CD14-positive monocyte (primary cell): ENCODE measurements around the gene CIRBP. TPM values are rescaled to one million over a fixed set of nuclear protein-coding genes. Genes with fewer than 3 reads are reported as not detected.
A peak's percentile ranks its signal among the peaks of the same experiment; 100 is the strongest.

ENCODE experiments used
- DNase-seq, 3 donors: peaks; one replicate each; pipeline ENCODE4 v3.0.0-alpha.2; 2011 to 2022
- H2AFZ ChIP-seq: 2 replicates; pipeline ENCODE4 v1.6.0; 2012; ENCODE audit warnings: mild to moderate bottlenecking, low read depth, low read length, inconsistent platforms; ENCODE audit not compliant: insufficient read depth, poor library complexity, severe bottlenecking
- H3K27ac ChIP-seq, 2 donors: 1 replicate in 1 of 2; 2 replicates in 1 of 2; pipeline ENCODE4 v1.5.1; 2012 to 2013; ENCODE audit warnings: low read length in 2 of 2, control low read depth in 1 of 2, inconsistent platforms in 1 of 2, low read depth in 1 of 2, mild to moderate bottlenecking in 1 of 2
- H3K27me3 ChIP-seq, 2 donors: one replicate each; pipeline versions ENCODE4 v1.6.0 to v1.6.1; 2011 to 2013; ENCODE audit warnings: low read length in 2 of 2; ENCODE audit not compliant: control insufficient read depth in 2 of 2, insufficient read depth in 2 of 2
- H3K36me3 ChIP-seq, 2 donors: replicated peaks in 1 of 2; 1 replicate in 1 of 2; 2 replicates in 1 of 2; pipeline versions ENCODE4 v1.5.1 to v1.6.1; 2012 to 2013; ENCODE audit warnings: low read length in 2 of 2, control low read depth in 1 of 2, inconsistent platforms in 1 of 2, mild to moderate bottlenecking in 1 of 2; ENCODE audit not compliant: insufficient read depth in 2 of 2, control insufficient read depth in 1 of 2
- H3K4me1 ChIP-seq, 2 donors: 1 replicate in 1 of 2; 2 replicates in 1 of 2; pipeline versions ENCODE4 v1.5.1 to v1.6.1; 2012 to 2013; ENCODE audit warnings: low read length in 2 of 2, control low read depth in 1 of 2, inconsistent platforms in 1 of 2, mild to moderate bottlenecking in 1 of 2, moderate library complexity in 1 of 2; ENCODE audit not compliant: insufficient read depth in 2 of 2, control insufficient read depth in 1 of 2
- H3K4me2 ChIP-seq: replicated peaks from 2 replicates; pipeline ENCODE3; 2012; ENCODE audit warnings: low read length, moderate library complexity, mild to moderate bottlenecking; ENCODE audit not compliant: poor library complexity, severe bottlenecking; ENCODE audit errors: extremely low read depth
- H3K4me3 ChIP-seq, 3 experiments: fragments of 200-600 bp in 1 of 3; sonication (generic) in 1 of 3; replicated peaks in 1 of 3; 1 replicate in 2 of 3; 2 replicates in 1 of 3; pipeline ENCODE4 v1.5.1; 2011 to 2013; ENCODE audit warnings: low read length in 3 of 3, mild to moderate bottlenecking in 3 of 3, control low read depth in 2 of 3, low read depth in 2 of 3, inconsistent platforms in 1 of 3, moderate library complexity in 1 of 3
- H3K79me2 ChIP-seq: 2 replicates; pipeline ENCODE4 v1.6.0; 2012; ENCODE audit warnings: mild to moderate bottlenecking, control low read depth, inconsistent platforms, low read length, moderate library complexity; ENCODE audit not compliant: insufficient read depth
- H3K9ac ChIP-seq: 2 replicates; pipeline ENCODE4 v1.6.0; 2017; ENCODE audit warnings: low read length, mild to moderate bottlenecking; ENCODE audit not compliant: insufficient read depth, poor library complexity, severe bottlenecking
- H3K9me3 ChIP-seq, 2 donors: replicated peaks in 1 of 2; 1 replicate in 1 of 2; 2 replicates in 1 of 2; pipeline versions ENCODE4 v1.5.1 to v1.6.1; 2012 to 2013; ENCODE audit warnings: low read length in 2 of 2, control low read depth in 1 of 2; ENCODE audit not compliant: control insufficient read depth in 1 of 2, insufficient read depth in 1 of 2
- H4K20me1 ChIP-seq: 2 replicates; pipeline ENCODE4 v1.6.0; 2012; ENCODE audit warnings: mild to moderate bottlenecking, low read length, control low read depth, moderate library complexity; ENCODE audit not compliant: insufficient read depth
- H3K27ac Mint-ChIP-seq, 7 donors: one replicate each; pipeline ENCODE4 v1.8.0; 2020; ENCODE audit warnings: mild to moderate bottlenecking in 7 of 7, mixed read lengths in 7 of 7, moderate library complexity in 6 of 7, inconsistent platforms in 2 of 7
- H3K27me3 Mint-ChIP-seq, 3 donors: one replicate each; pipeline ENCODE4 v1.8.0; 2021 to 2022; ENCODE audit warnings: low read depth in 3 of 3, mild to moderate bottlenecking in 3 of 3, mixed read lengths in 3 of 3, moderate library complexity in 3 of 3, inconsistent platforms in 1 of 3
- H3K36me3 Mint-ChIP-seq, 2 donors: one replicate each; pipeline ENCODE4 v1.8.0; 2020; ENCODE audit warnings: mixed read lengths in 2 of 2, inconsistent platforms in 1 of 2, mild to moderate bottlenecking in 1 of 2
- H3K4me1 Mint-ChIP-seq: one replicate; pipeline ENCODE4 v1.8.0; 2020; ENCODE audit warnings: mild to moderate bottlenecking, mixed read lengths
- H3K4me3 Mint-ChIP-seq, 2 donors: one replicate each; pipeline ENCODE4 v1.8.0; 2020; ENCODE audit warnings: mild to moderate bottlenecking in 2 of 2, mixed read lengths in 2 of 2, moderate library complexity in 1 of 2
- H3K9me3 Mint-ChIP-seq, 7 donors: one replicate each; pipeline ENCODE4 v1.8.0; 2020 to 2022; ENCODE audit warnings: mixed read lengths in 7 of 7, mild to moderate bottlenecking in 6 of 7, moderate library complexity in 6 of 7, inconsistent platforms in 2 of 7
- CTCF ChIP-seq: fragments of 200-600 bp; IDR thresholded peaks from one replicate; pipeline ENCODE4 v1.8.0; 2022; ENCODE audit warnings: antibody characterized with exemption, mild to moderate bottlenecking
- WGBS: methylation state at CpG from one replicate; pipeline ENCODE4 v1.1.5; 2013; ENCODE audit warnings: missing lambda C conversion rate; ENCODE audit not compliant: insufficient coverage; 5-methylcytosine and 5-hydroxymethylcytosine counted together
- intact Hi-C, 2 donors: fragments of 100-400 bp; cut with micrococcal nuclease; formaldehyde crosslinking; loops; one replicate each; pipeline versions ENCODE4 v1.15.0 to v1.15.1; 2023
- polyA plus RNA-seq, 3 donors: library from polyadenylated mRNA; depleted of rRNA in 1 of 3; unstranded in 2 of 3; stranded (reverse) in 1 of 3; fragments of 300-500 nt in 2 of 3; fragments of >200 nt in 1 of 3; fragmentation: Illumina TruSeq in 2 of 3; gene quantifications; 1 replicate in 2 of 3; 2 replicates in 1 of 3; pipeline ENCODE4 v1.2.3, GENCODE V29; 2012 to 2021

The CIRBP gene
- polyA plus RNA-seq, 3 donors, result 39.6 to 600 (median 51.1) TPM

- 83% methylated on average over 11 of the region's 25 CpGs for WGBS
- no peak overlapping the region for H3K4me3 ChIP-seq
- TF ChIP-seq CTCF, result no peak
- peaks cover 7 to 8% of the 10 kb centered on the region in 2 donors for H3K4me1 ChIP-seq
- H3K9ac ChIP-seq, result no peak overlapping the region
- no peak overlapping the region for H3K4me2 ChIP-seq
- no peak overlapping the region for H3K4me3 Mint-ChIP-seq
- H3K9me3 ChIP-seq, result peaks cover 0 to under 1% of the 10 kb centered on the region in 2 donors
- peaks cover 7% of the 10 kb centered on the region for H3K4me1 Mint-ChIP-seq
- H3K27me3 Mint-ChIP-seq, result peaks cover 24 to 70% (median 42%) of the 10 kb centered on the region in 3 donors
- H3K27me3 ChIP-seq, result peaks cover 4 to 35% of the 10 kb centered on the region in 2 donors
- intact Hi-C loops, result no loop called here
- no peaks in the 10 kb centered on the region for H3K79me2 ChIP-seq
- H3K36me3 Mint-ChIP-seq, result no peaks in the 10 kb centered on the region
- peaks cover 0 to 10% (median 0%) of the 10 kb centered on the region in 7 donors for H3K9me3 Mint-ChIP-seq
- H3K27ac ChIP-seq, result no peak overlapping the region
- no peak for DNase-seq
- H2AFZ ChIP-seq, result no peak overlapping the region
- H3K27ac Mint-ChIP-seq, result no peak overlapping the region
- no peaks in the 10 kb centered on the region for H4K20me1 ChIP-seq
- no peaks in the 10 kb centered on the region for H3K36me3 ChIP-seq
Measured at GRCh38 chr19:1291761-1292418, 22.8 kb downstream of the CIRBP start.

GRCh38 chr19:1292419-1293151, 23.5 kb downstream of the CIRBP start:
- peaks cover 2 to 28% of the 10 kb centered on the region in 2 donors for H3K27me3 ChIP-seq
- no peak for TF ChIP-seq CTCF
- 86% methylated on average over 17 of the region's 17 CpGs for whole genome bisulfite sequencing
- Mint-ChIP-seq H3K27ac (no peak overlapping the region), H3K4me1 (peaks cover 7% of the 10 kb centered on the region), H3K36me3 (no peaks in the 10 kb centered on the region), H3K27me3 (peaks cover 21 to 64% (median 37%) of the 10 kb centered on the region in 3 donors), H3K4me3 (peak overlapping the region in 1 of 2 donors; percentile 53), H3K9me3 (peaks cover 0 to 10% (median 0%) of the 10 kb centered on the region in 7 donors)
- H3K27ac ChIP-seq, result no peak overlapping the region
- peaks cover 7 to 8% of the 10 kb centered on the region in 2 donors for H3K4me1 ChIP-seq
- no peak overlapping the region for H3K9ac ChIP-seq
- H3K4me2 ChIP-seq, result no peak overlapping the region
- no peaks in the 10 kb centered on the region for H3K36me3 ChIP-seq
- H2AFZ ChIP-seq, result no peak overlapping the region
- no peak for DNase-seq
- no peaks in the 10 kb centered on the region for H3K79me2 ChIP-seq
- no peak overlapping the region for H3K4me3 ChIP-seq
- no peaks in the 10 kb centered on the region for H4K20me1 ChIP-seq
- H3K9me3 ChIP-seq, result no peaks in the 10 kb centered on the region
- intact Hi-C loops, result no loop called here
